ENCODE results near the gene NAA15.
"Not testable (repeated sequence)": the region's sequence is repeated elsewhere in the genome, so short reads cannot be mapped to it uniquely, and the experiment has no call there.

The NAA15 gene

DNA sequence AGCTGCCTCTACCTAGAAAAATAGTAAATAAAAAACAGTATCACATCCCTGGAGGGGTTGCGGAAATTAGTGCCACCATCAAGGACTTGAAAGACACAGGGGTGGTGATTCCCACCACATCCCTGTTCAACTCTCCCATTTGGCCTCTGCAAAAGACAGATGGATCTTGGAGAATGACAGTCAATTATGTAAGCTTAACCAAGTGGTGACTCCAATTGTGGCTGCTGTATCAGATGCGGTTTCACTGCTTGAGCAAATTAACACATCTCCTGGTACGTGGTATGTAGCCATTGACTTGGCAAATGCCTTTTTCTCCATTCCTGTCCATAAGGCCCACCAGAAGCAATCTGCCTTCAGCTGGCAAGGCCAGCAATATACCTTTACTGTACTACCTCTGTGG, 143.6 kb downstream of the NAA15 start:
- not testable (repeated sequence) for DNase-seq (ENCODE audit: low read depth in 2 of 3, low spot score in 2 of 3)

DNA sequence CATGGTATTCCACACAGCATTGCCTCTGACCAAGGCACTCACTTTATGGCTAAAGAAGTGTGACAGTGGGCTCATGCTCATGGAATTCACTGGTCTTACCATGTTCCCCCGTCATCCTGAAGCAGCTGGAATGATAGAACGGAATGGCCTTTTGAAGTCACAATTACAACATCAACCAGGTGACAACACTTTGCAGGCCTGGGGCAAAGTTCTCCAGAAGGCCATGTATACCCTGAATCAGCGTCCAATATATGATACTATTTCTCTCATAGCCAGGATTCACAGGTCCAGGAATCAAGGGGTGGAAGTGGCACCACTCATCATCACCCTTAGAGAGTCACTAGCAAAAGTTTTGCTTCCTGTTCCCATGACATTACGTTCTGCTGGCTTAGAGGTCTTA, 145.8 kb downstream of the NAA15 start:
- DNase-seq (ENCODE audit: low read depth in 2 of 3, low spot score in 2 of 3): not testable (repeated sequence)

DNA sequence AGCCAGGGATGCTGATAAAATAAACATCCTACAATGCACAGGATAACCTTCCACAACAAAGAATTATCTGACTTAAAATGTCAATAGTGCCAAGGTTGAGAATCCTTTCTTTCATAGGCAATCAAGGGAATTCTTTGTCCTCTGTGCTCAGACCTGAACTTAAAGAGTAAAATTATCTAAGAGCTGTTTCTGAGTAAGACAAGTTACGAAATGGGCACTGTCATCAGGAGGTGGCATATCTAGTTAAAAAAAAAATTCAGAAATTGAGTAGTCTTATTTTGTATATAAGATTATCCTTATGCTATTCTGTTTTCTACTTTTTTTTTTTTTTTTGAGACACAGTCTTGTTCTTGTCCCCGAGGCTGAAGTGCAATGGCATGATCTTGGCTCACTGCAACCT, 149.3 kb downstream of the NAA15 start:
- no peak for DNase-seq (ENCODE audit: low read depth in 2 of 3, low spot score in 2 of 3)

DNA sequence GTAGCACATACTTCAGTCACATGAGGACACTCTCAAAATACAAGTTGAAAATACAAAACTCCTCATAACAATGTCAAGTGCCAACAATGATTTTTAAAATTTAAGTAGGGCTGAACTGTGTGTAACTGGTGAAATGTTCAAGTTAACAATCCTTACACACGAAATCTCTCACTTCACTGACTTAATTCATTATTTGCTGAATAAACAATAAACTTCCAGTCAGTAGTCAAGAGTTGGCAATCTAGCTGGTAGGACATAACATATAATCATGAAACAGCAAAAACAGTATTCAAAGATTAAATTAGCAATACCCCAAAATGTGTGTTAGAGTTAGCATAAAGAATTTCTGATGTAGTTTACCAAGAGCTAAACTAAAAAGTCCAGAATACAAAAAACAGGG, 150.7 kb downstream of the NAA15 start:
- no peak for DNase-seq (ENCODE audit: low read depth in 2 of 3, low spot score in 2 of 3)

DNA sequence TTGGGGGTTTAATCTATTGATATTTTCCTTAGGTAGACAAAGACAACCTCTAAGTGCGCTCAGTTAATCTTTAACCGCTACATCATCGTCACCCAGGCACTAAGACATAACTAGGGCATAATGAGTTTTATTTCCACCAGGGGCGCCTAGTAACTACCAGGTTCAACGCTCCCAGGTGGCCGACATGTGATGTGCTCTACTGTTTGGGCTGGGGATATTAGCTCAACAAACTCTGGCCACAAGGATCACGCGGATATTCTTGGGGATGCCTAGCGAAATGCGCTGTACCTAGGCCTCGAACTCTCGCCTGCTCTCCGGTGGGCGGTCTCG, 151.7 kb downstream of the NAA15 start:
- DNase-seq (ENCODE audit: low read depth in 2 of 3, low spot score in 2 of 3): no peak

DNA sequence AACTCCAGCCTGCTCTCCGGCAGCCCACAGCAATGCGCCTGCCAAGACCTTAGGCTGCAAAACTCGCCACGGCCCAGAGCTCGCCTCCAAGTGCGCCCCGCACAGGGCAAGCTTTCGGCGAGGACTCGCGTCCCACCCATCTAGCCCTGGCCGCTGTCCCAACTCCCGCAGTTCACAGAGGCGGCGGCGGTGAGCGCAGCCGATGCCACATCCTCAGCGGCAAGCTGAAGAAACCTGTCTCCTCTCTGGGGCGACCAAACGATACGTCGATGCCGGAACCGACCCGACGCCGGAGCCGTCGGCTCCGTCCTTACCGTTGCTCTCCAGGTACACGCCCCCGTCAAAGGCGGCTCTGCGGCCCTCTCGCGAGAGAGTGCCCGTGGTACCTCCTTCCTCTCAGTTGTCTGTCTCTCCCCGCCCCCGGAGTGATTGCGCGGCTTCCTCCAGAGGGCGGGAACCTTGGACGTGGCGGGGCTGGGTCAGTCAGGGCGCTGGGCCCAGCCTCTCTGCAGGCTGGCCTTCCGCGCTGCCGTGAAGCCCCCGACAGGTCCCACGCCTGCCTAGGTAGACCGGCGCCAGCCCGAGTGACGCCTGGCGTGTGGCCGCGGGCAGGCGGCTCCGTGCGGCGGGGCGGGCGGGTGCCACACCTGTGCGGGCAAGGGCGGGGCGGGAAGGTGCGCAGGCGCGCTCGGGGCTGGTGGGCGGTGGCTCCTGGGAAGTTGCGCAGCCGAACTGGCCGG, 152.2 kb downstream of the NAA15 start:
- DNase-seq (ENCODE audit: low read depth in 2 of 3, low spot score in 2 of 3): peak; percentile 88 to 90 (median 89)

DNA sequence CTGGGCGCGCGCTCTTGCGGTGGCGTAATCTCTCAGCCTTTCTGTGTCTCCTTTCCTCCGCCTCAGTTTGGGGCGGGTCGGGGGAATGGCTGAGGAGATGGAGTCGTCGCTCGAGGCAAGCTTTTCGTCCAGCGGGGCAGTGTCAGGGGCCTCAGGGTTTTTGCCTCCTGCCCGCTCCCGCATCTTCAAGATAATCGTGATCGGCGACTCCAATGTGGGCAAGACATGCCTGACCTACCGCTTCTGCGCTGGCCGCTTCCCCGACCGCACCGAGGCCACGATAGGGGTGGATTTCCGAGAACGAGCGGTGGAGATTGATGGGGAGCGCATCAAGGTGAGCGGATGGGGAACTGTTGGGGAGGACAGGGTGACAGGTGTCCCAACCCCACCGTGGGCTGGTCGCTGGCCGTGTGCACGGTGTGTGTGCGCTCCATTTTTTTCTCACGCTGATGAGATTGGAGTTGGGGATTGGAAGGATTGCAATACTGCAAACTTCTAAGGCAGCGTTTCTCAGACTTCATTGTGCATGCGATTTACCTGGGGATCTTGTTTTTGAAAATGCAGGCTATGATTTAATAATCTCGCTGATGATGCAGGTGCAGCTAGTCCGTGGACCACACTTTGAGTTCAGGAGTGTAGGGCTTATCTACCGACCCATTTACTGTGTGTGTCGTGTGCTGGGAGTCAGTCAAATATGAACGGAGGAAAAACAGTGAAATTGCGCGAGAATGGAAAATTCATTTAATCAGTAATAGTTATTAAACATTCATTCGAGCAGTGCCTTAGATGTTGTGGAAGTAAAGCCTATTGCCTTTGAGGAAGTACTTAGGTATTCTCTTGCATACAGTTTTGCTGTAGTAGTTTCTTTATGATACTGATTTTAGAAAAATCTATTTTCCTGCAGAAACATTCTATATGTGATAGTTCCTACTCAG, 153.1 kb downstream of the NAA15 start, which contains the start of gene RAB33B:
TSS of gene RAB33B (plus strand) at position 11 of the 935 bp plus-strand sequence. CDS start at position 86, 75 bp downstream.
- no peak for DNase-seq (ENCODE audit: low read depth in 2 of 3, low spot score in 2 of 3)

DNA sequence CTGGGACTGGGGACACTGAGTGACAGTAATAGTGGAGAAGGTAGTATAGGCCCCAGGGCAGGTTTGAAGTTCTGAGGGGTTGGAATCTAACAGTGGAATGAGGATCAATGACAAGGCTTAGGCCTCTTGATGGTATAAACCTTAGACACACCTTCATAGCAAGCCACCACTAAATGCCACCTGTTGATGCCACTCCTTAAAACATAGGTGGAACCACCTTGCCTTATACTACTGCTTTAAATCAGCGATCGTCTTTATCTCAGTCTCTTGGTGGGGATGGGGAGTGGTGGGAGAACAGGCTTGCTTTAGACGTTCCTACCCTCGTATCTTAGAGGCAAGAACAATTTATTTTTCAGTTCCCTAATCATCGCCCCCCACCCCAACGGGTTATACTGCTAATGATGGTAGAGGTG, 153.8 kb downstream of the NAA15 start:
- no peak for DNase-seq (ENCODE audit: low read depth in 2 of 3, low spot score in 2 of 3)

DNA sequence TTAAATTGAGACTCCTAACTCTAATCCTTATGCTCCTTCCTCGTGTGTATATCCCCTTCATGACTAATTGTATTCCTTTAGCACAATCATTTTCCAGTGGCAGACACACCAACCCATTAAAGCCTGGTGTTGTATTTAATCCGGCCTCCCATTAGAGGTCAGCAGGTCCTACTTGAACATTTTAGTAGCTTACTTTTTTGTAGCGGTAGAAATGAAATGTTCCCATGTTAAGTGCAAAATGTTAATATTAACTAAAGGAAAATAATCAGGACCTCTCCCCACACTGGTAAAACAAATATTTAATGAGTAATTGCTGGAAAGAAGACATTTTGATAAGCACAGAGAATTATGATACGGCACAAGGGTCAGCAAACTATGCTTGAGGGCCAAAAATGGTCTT, 156.0 kb downstream of the NAA15 start:
- no peak for DNase-seq (ENCODE audit: low read depth in 2 of 3, low spot score in 2 of 3)

DNA sequence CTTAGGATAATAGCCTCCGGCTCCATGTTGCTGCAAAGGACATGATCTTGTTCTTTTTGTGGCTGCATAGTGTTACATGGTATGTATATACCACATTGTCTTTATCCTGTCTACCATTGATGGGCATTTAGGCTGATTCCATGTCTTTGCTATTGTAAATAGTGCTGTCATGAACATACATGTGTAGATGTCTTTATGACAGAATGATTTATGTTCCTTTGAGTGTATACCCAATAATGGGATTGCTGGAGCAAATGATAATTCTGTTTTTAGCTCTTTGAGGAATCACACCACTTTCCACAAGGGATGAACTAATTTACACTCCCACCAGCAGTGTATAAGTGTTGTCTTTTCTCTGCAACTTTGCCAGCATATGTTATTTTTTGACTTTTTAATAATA, 157.2 kb downstream of the NAA15 start:
- no peak for DNase-seq (ENCODE audit: low read depth in 2 of 3, low spot score in 2 of 3)

DNA sequence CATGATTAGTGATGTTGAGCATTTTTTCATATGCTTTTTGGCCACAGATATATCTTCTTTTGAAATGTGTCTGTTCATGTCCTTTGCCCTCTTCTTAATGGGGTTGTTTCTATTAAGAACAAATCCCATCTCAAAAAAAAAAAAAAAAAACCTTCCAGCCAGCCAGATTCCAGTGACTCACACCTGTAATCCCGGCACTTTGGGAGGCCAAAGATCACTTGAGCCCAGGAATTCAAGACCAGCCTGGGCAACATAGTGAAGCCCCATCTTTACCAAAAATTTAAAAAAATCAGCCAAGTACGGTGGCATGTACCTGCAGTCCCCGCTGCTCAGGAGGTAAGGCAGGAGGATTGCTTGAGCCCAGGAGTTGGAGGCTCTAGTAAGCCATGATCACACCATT, 157.7 kb downstream of the NAA15 start:
- DNase-seq (ENCODE audit: low read depth in 2 of 3, low spot score in 2 of 3): no peak

DNA sequence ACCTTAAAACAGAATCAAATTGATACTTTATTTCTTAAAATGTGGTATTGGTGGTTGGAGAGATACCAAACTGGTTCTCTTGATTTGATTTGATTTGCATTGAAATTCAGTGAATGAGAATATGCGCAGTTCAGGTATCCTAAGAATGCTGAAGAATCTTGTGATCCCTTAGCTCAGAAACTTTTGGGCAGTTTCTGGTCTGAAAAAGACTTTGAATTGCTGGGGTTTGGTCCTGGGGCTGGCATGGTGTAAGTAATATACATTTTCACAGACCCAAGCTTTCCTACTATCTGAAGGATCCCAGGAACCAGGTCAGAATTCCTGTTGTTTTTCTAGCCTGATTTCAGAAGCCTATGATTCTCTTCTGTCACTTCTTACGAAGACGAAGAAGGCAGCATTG, 159.3 kb downstream of the NAA15 start:
- DNase-seq (ENCODE audit: low read depth in 2 of 3, low spot score in 2 of 3): no peak

DNA sequence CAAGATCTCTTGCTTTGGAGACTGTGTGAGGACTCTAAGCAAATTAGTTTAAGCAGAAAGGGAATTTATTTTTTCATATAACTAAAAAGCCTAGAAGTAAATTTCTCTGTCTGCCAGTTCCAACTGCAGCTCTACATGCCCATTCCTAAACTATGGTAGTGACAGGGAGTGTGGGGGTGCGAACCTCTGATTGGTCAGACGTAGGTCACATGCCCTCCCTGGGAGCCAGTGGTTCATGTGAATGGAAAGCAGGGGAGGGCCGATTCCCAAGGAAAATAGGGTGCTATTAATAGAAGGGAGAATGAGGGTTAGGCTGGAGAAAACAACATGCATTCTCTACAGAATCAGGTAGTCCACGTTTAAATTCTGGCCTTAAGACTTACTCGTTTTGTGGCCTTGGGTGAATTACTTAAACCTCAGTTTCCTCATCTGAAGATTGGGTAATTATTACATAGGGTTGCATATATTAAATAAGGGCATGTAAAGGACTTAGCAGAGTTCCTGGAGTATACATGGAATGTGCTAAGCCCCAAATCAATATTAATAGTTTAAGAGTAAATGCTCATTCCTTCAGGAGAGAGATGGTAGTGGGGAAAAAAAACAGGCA, 159.8 kb downstream of the NAA15 start:
- no peak for DNase-seq (ENCODE audit: low read depth in 2 of 3, low spot score in 2 of 3)

DNA sequence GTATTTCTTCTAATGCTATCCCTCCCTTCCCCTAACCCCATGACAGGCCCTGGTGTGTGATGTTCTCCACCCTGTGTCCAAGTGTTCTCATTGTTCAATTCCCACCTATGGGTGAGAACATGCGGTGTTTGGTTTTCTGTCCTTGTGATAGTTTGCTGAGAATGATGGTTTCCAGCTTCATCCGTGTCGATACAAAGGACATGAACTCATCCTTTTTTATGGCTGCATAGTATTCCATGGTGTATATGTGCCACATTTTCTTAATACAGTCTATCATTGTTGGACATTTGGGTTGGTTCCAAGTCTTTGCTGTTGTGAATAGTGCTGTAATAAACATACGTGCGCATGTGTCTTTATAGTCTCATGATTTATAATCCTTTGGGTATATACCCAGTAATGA, 163.2 kb downstream of the NAA15 start:
- DNase-seq (ENCODE audit: low read depth in 2 of 3, low spot score in 2 of 3): not testable (repeated sequence)

DNA sequence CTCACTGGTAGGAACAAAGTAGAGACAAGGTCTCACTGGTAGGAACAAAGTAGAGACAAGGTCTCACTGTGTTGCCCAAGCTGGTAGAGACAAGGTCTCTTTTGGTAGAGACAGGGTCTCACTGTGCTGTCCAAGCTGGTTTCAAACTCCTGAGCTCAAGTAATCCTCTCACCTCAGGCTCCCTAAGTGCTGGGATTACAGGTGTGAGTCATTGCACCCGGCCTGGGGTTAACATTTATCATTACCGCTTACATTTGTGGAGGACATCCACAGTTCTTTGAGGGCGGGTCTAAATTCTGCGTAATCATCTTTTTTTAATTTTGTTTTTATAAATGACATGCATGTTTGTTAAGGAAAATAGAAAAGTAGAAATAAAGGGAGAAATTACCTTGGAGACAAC, 164.6 kb downstream of the NAA15 start:
- no peak for DNase-seq (ENCODE audit: low read depth in 2 of 3, low spot score in 2 of 3)

DNA sequence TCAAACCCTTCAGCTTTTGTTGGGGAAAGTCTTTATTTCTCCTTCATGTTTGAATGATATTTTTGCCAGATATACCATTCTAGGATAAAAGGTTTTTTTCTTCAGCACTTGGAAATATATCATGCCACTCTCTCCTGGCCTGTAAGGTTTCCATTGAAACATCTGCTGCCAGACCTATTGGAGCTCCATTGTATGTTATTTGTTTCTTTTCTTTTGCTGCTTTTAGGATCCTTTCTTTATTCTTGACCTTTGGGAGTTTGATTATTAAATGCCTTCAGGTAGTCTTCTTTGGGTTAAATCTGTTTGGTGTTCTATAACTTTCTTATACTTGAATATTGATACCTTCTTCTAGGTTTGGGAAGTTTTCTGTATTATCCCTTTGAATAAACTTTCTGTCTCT, 167.5 kb downstream of the NAA15 start:
- not testable (repeated sequence) for DNase-seq (ENCODE audit: low read depth in 2 of 3, low spot score in 2 of 3)

DNA sequence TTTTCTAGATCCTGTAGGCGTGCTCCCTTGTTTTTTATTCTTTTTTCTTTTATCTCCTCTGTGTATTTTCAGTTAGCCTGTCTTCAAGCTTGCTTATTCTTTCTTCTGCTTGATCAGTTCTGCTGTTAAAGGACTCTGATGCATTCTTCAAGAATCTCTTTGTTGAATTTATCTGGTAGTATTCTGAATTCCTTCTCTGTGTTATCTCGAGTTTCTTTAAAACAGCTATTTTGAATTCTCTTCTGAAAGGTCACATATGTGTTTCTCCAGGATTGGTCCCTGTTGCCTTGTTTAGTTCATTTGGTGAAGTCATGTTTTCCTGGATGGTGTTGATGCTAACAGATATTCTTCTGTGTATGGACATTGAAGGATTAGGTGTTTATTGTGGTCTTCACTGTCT, 167.9 kb downstream of the NAA15 start:
- DNase-seq (ENCODE audit: low read depth in 2 of 3, low spot score in 2 of 3): no peak

All from activated CD8-positive, alpha-beta memory T cell treated with anti-CD3 and anti-CD28 coated beads for 48 hours (primary cell).